ENCODE measurements around the gene DCBLD2. TPM values are rescaled to one million over a fixed set of nuclear protein-coding genes. Genes with fewer than 3 reads are reported as not detected.

The DCBLD2 gene
- total and polyA plus RNA-seq, 9 of the 15 experiments (the other 6 are each of a cell fraction or from before 2014, with no cell fraction given): 2.7 to 14.6 (median 7.4) TPM

GRCh38 chr3:98786364-98787006 is 115.0 kb downstream of the DCBLD2 start:
- no peaks in the 10 kb centered on the region for H3K79me2 ChIP-seq (ENCODE audit: control insufficient read depth, insufficient read depth, low read length)
- no peak overlapping the region for H2AFZ ChIP-seq (ENCODE audit: low read depth, low read length)
- no peaks in the 10 kb centered on the region for H3K9me3 ChIP-seq (replicated peaks; ENCODE audit: control insufficient read depth, insufficient read depth, low read depth, low read length)
- intact Hi-C loops (cut with micrococcal nuclease): no loop called here
- no peaks in the 10 kb centered on the region for H3K4me1 ChIP-seq (replicated peaks in 1 of 2; ENCODE audit: control insufficient read depth in 2 of 2, insufficient read depth in 2 of 2, low read length in 2 of 2)
- BruUV-seq (replicated peaks): no TSS peak
- ChIA-PET CTCF (ENCODE audit: low intra/inter-chr PET ratio) (no interaction called here), POLR2A (no interaction called here)
- no peak for DNase-seq (ENCODE audit: extremely low read depth in 1 of 4, low spot score in 3 of 4)
- no peaks in the 10 kb centered on the region for H3K9me1 ChIP-seq (ENCODE audit: control insufficient read depth, insufficient read depth, low read length)
- no peak overlapping the region for H3K27ac ChIP-seq (ENCODE audit: extremely low read depth, low read depth, low read length)
- H3K36me3 ChIP-seq (ENCODE audit: control insufficient read depth, insufficient read depth, low read length): no peaks in the 10 kb centered on the region
- no peak overlapping the region for H3K4me2 ChIP-seq (ENCODE audit: insufficient read depth, low read length)
- in situ Hi-C loops (cut with MboI): no loop called here
- TF ChIP-seq SIRT6 (IDR thresholded peaks at IDR 0.05; ENCODE audit: low read depth, low read length) (no peak), ZNF274 (IDR thresholded peaks at IDR 0.05; ENCODE audit: borderline replicate concordance, low read depth, low read length) (no peak), ZNF445 (CRISPR knock-in tag; IDR thresholded peaks at IDR 0.05; ENCODE audit: low read depth) (no peak), ZBTB1 (CRISPR knock-in tag; IDR thresholded peaks at IDR 0.05; ENCODE audit: borderline replicate concordance, low read depth) (no peak), NFIC (IDR thresholded peaks at IDR 0.05) (no peak), CEBPG (CRISPR knock-in tag; IDR thresholded peaks at IDR 0.05) (no peak), CEBPG (tag; conservative IDR thresholded peaks at IDR 0.05 in 1 of 2, IDR thresholded peaks at IDR 0.05 in 1 of 2) (peak in 1 of 2 experiments; percentile 7; a peak in 1 of 4 replicates), CEBPB (tag; IDR thresholded peaks at IDR 0.05) (peak; percentile 8; the same call in 1 of the 2 replicates), DPF2 (IDR thresholded peaks at IDR 0.05) (no peak)
- H3K4me3 ChIP-seq: no peak overlapping the region
- 0% methylated on average over 4 of the region's 4 CpGs for WGBS (ENCODE audit: insufficient coverage, low coverage, missing lambda C conversion rate)
- no peaks in the 10 kb centered on the region for H4K20me1 ChIP-seq (replicated peaks; ENCODE audit: control insufficient read depth, insufficient read depth, low read length)
- H3K27me3 ChIP-seq (ENCODE audit: control insufficient read depth in 2 of 2, insufficient read depth in 2 of 2, low read length in 2 of 2): 0 out of 5 replicates have a peak, but pooled peaks cover 0 to 3% of the 10 kb centered on the region in 2 experiments
- ATAC-seq: no peak
- no peak overlapping the region for H3K9ac ChIP-seq (ENCODE audit: insufficient read depth in 1 of 2, low read depth in 2 of 2, low read length in 2 of 2)
- FAIRE-seq: no peak
